ENCODE data around the gene FOXO1. TPM values are rescaled to one million over a fixed set of nuclear protein-coding genes. Genes with fewer than 3 reads are reported as not detected.

FOXO1 gene
- total RNA-seq, 1 donor from 2014 or later, result 50.4 TPM

GRCh38 chr13:40657951-40658350 is 8.5 kb downstream of the FOXO1 start:
- Mint-ChIP-seq H3K9me3 (no peaks in the 10 kb centered on the region), H3K4me3 (no peak overlapping the region), H3K27me3 (no peaks in the 10 kb centered on the region), H3K27ac (peak overlapping the region; percentile 16), H3K4me1 (peaks cover 94% of the 10 kb centered on the region), H3K36me3 (ENCODE audit: low read depth) (peaks cover 3% of the 10 kb centered on the region)
- ChIA-PET POLR2A (interaction anchor here (1.3 kb wide), 1 partner anchor 8 kb away, joined by 3 read pairs; no protein-coding TSS in a partner anchor), CTCF (no interaction called here)
- DNase-seq (no peak), ATAC-seq (ENCODE audit: low read depth) (no peak)
- TF ChIP-seq CTCF (IDR thresholded peaks at IDR 0.05), result no peak
- intact Hi-C loops (cut with micrococcal nuclease), result no loop called here

- H3K9me3 Mint-ChIP-seq, result no peaks in the 10 kb centered on the region
- intact Hi-C loops (cut with micrococcal nuclease), result no loop called here
- no peak for ATAC-seq (ENCODE audit: low read depth)
- H3K27me3 Mint-ChIP-seq, result no peaks in the 10 kb centered on the region
- DNase-seq, result no peak
- no peak for TF ChIP-seq CTCF (IDR thresholded peaks at IDR 0.05)
- peaks cover 3% of the 10 kb centered on the region for H3K36me3 Mint-ChIP-seq (ENCODE audit: low read depth)
- ChIA-PET POLR2A (interaction anchor here (1.3 kb wide), 1 partner anchor 9 kb away, joined by 3 read pairs; no protein-coding TSS in a partner anchor), CTCF (interaction anchor here (1.3 kb wide), 1 partner anchor 11 kb away, joined by 3 read pairs; no protein-coding TSS in a partner anchor)
- H3K27ac Mint-ChIP-seq, result peak overlapping the region; percentile 15
- peaks cover 94% of the 10 kb centered on the region for H3K4me1 Mint-ChIP-seq
- H3K4me3 Mint-ChIP-seq, result no peak overlapping the region
Observed at GRCh38 chr13:40657307-40657706, 9.1 kb downstream of the FOXO1 start.

GRCh38 chr13:40656358-40656757 is 10.1 kb downstream of the FOXO1 start:
- Mint-ChIP-seq H3K27ac (no peak overlapping the region), H3K4me3 (no peak overlapping the region)
- CTCF ChIA-PET, result interaction anchor here (1.0 to 1.3 kb wide), 2 partner anchors 12 to 587 kb away, joined by 3 read pairs; no protein-coding TSS in a partner anchor

GRCh38 chr13:40653527-40654318 is 12.7 kb downstream of the FOXO1 start:
- peak overlapping the region; percentile 91 for H3K27ac Mint-ChIP-seq
- peaks cover 94% of the 10 kb centered on the region for H3K4me1 Mint-ChIP-seq
- ATAC-seq (ENCODE audit: low read depth) (peak; percentile 8), DNase-seq (no peak)
- H3K36me3 Mint-ChIP-seq (ENCODE audit: low read depth), result peaks cover 3% of the 10 kb centered on the region
- H3K9me3 Mint-ChIP-seq, result no peaks in the 10 kb centered on the region
- intact Hi-C loops (cut with micrococcal nuclease), result loop anchor here (5.0 kb wide), 1 partner anchor 1619 kb away; the partner anchor contains the start of gene AKAP11
- TF ChIP-seq CTCF (IDR thresholded peaks at IDR 0.05), result no peak
- POLR2A ChIA-PET, result interaction anchor here (0.6 to 4.6 kb wide), 5 partner anchors 10 to 252 kb away, joined by 4 to 64 read pairs (median 5); no protein-coding TSS in a partner anchor
- peak overlapping the region; percentile 79 for H3K4me3 Mint-ChIP-seq
- H3K27me3 Mint-ChIP-seq, result no peaks in the 10 kb centered on the region
- CTCF ChIA-PET, result no interaction called here

More at GRCh38 chr13:40656358-40656757, 10.1 kb downstream of the FOXO1 start:
- DNase-seq, result no peak
- intact Hi-C loops (cut with micrococcal nuclease), result no loop called here
- H3K27me3 Mint-ChIP-seq, result no peaks in the 10 kb centered on the region
- peaks cover 3% of the 10 kb centered on the region for H3K36me3 Mint-ChIP-seq (ENCODE audit: low read depth)
- POLR2A ChIA-PET, result interaction anchor here (1.1 kb wide), 1 partner anchor 19 kb away, joined by 3 read pairs; no protein-coding TSS in a partner anchor
- H3K4me1 Mint-ChIP-seq, result peaks cover 94% of the 10 kb centered on the region
- no peak for ATAC-seq (ENCODE audit: low read depth)
- no peak for TF ChIP-seq CTCF (IDR thresholded peaks at IDR 0.05)
- no peaks in the 10 kb centered on the region for H3K9me3 Mint-ChIP-seq

- DNase-seq, result no peak
- no peak for TF ChIP-seq CTCF (IDR thresholded peaks at IDR 0.05)
- H3K4me1 Mint-ChIP-seq, result peaks cover 94% of the 10 kb centered on the region
- H3K36me3 Mint-ChIP-seq (ENCODE audit: low read depth), result no peaks in the 10 kb centered on the region
- ATAC-seq (ENCODE audit: low read depth), result peak; percentile 26
- no peaks in the 10 kb centered on the region for H3K27me3 Mint-ChIP-seq
- ChIA-PET POLR2A (interaction anchor here (0.6 to 4.6 kb wide), 4 partner anchors 12 to 281 kb away, joined by 3 to 64 read pairs (median 8); no protein-coding TSS in a partner anchor), CTCF (no interaction called here)
- no peaks in the 10 kb centered on the region for H3K9me3 Mint-ChIP-seq
- peak overlapping the region; percentile 91 for H3K27ac Mint-ChIP-seq
- H3K4me3 Mint-ChIP-seq, result peak overlapping the region; percentile 79
- intact Hi-C loops (cut with micrococcal nuclease), result loop anchor here (1.0 to 5.0 kb wide), 3 partner anchors 12 to 1620 kb away; partner anchors contain the start of gene AKAP11
Observed at GRCh38 chr13:40652588-40652940, 13.9 kb downstream of the FOXO1 start.
